GM19035 (cell line): ENCODE data around the gene CXCL9.
"Not testable (repeated sequence)": the region's sequence is repeated elsewhere in the genome, so short reads cannot be mapped to it uniquely, and the experiment has no call there.

Experiments
- ATAC-seq: cut with Tn5 transposase; IDR thresholded peaks from one replicate; pipeline ENCODE4 v1.9.1; 2021; ENCODE audit not compliant: unreplicated experiment

CXCL9 gene

DNA sequence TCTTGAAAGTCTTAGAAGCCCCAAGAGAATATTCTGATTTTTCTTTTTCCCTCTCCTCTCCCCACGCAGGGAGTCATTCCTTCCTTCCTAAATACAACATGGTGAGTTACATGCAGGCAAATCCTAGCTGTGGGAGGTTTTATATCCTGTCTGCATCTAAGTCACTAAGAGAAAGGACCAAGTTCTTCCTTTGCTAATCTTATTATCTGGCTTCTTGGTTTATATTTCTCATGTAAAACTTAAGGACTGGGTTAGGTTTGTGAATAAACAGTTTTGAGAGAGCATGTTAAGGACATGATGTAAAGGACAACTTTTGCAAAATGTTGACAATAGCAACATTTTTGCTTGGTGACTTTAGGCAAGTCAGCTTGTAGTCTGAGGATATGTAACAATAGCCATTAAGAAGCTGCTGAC, 5.1 kb upstream of the CXCL9 start:
- peak; percentile 12 for ATAC-seq

DNA sequence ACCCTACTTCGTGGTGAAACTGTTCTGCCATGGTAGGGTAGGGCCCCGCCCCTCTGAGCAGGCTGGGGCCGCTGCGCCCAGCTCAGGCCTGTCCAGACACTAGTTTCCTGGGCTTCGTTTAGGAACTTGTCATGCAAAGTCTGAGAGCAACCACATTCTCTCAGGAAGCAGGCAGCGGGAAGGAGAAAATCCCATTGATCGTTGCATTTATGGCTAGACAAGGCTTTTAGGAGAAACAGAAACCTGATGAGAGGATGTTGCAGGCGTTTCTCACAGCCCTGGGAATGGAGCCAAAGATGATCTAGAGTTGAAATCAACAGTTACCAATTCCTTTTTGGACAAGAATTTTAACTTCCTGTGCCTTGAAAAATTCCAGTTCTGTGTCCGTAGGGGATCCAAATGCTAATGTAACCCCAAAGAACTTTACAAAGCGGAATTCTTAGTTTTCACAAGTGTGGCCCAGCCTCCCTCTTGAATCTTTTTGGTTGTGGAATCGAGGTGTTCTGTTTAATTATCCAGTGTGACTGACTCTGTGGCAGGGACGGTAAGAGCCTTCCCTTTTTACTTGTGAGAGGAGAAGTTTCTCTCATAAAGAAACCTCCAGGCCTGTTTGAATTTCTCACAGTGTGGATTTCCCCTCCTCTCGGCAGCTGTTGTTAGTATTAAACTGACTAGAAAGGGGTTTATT, 4.5 kb upstream of the CXCL9 start:
- ATAC-seq: peak; percentile 64

DNA sequence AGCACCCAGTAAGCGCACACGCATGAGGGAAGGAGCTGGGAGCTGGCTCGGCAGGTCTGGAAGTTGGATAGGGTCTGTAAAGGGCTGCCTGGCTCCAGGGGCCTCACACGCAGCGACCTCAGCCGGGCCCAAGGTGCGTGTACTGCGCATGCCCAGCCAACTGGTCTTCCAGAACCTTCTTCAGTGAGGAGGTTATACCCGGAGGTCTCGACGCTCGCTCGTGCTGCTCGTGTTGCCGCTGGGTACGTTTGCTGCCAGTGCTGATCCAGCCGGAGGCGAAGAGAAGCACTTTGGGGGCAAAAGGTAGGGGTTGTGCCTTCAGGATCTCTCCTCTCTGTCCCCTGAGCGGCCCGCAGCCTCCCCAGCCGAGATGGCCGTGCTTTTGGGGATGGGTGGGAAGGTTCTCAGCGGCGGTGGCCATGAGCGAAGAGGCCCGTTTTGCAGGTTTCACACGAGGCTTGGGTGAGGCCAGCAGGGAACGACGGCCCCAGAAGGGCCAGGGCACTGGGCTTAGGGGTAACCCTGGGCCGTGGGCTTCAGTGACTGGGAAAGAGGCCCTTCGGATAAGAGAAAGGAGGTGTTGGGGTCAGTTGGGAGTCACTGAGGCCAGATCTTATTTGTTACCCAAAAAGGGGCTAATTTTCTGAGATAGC, 3.8 kb upstream of the CXCL9 start:
- no peak for ATAC-seq

DNA sequence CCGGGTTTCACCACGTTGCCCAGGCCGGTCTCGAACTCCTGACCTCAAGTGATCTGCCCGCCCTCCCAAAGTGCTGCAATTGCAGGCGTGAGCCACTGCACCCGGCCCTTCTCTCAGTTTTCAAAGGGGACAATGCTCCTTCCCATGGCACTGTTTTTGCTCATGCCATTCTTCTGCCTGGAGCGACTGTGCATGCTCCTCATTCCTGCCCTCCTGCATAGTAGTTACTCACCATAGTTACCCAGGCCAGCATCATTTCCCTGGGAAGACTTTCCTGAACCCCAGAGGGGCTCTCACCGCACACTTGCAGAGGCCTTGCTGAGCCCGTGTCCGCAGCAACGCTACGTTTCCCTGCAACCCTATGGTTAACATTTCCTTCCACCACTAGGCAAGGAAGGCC, 3.3 kb upstream of the CXCL9 start:
- no peak for ATAC-seq

DNA sequence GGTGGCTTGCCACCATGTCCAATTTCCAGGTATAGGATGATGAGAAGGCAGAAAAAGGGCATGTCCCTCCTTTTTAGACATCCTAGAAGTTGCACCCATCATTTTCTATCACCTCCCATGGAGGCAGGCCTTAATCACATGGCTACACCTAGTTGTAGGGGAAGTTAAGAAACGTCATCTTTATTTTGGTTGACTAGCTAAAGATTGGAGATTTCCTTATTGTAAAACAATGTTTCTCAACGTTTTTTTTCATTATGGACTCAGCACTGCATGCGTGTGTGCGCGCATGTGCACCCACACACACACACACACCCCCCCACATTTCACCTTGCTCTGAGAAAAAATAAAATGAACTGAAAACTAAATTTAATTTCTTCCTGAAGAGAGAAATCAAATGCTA, 2.0 kb upstream of the CXCL9 start:
- ATAC-seq: no peak

DNA sequence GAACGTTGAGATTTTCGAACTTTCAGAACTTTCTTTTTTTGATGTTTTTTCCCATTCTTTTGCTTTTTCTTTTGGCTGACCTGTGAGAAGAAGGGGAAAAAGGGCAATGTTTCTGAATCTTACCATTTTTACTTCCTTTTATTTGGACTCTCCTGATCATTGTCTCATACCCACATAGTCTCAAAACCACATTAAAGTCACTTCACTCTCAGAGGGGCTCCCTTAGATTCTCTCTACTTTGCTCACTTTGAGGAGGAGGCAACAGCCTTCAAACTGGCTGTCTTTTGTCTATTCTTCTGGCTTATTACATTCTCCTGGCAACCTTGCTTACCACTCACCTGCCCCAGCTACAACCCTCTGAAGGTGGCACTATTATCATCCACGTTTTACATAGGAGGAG, 3.7 kb downstream of the CXCL9 start:
- ATAC-seq: no peak

DNA sequence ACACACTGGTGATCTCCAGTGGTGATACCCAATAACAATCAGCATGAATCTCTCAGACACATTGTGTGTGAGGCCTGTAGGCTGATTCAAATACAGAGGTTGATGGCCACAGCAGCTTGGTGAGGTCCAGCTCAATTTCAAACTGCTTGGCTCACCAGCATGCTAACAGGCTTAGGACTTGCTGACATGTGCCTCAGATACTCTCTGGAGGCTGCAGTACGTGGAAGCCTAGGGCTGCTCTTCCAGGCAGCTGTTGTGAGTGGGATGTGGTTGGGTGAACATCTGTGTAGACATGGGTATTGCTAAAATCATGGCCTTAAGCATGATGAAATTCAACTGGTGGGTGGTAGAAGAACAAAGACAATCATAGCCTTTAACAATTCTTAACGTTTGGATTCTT, 4.3 kb downstream of the CXCL9 start:
- no peak for ATAC-seq

DNA sequence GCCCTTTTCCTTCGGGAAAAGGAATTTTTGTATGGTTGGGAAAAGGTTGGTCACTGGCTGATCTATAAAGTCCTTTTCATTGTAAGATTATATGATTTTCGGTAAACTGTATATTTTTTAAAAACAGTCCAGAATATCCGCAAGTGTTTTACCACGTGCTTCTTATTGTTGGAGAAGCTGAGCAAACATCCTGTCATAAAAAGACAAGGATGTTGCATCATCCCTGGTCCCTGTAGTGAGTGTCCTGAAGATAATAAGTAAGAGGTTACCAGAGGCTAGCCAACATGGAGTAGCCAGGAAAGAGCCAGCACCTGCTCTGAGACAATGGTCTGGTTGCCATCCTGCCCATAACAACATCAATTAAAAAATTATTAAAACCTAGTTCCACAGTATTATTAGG, 5.1 kb downstream of the CXCL9 start:
- ATAC-seq: no peak

DNA sequence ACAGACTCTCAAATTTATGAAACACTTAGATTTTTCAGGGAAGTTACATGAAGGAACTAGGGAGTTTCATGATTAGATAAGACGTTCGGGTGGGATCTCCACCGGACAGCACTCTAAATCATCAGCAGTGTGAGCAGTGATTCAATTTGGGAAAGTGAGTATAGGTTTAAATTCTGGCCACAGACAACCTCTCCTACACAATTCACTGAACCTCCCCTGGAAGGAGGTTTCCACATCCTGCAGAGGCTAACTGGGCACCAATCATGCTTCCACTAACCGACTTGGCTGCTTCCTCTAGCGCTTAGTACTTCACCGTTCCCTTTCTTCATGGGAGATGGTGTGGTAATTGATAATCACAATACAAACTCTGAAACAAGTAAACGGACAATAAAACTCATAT, 5.6 kb downstream of the CXCL9 start:
- no peak for ATAC-seq

DNA sequence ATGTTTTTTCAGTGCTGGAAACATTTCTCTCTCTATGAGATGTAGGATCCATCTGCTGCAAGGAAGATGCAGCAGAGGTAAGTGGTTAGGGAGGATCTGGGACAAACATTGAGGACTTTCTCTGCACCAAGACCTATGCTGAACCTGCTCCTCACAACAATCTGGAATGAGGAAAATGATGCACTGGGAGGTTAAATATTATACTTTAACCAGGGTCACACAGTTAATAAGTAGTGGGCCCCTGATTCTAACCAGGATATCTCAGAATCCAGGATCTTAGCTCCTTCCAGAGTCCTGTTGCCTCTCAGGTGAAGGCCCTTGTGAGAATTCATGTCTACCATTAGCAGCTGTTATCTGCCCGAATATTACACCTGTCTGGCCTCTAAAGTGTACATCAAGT, 7.0 kb downstream of the CXCL9 start:
- ATAC-seq: no peak

DNA sequence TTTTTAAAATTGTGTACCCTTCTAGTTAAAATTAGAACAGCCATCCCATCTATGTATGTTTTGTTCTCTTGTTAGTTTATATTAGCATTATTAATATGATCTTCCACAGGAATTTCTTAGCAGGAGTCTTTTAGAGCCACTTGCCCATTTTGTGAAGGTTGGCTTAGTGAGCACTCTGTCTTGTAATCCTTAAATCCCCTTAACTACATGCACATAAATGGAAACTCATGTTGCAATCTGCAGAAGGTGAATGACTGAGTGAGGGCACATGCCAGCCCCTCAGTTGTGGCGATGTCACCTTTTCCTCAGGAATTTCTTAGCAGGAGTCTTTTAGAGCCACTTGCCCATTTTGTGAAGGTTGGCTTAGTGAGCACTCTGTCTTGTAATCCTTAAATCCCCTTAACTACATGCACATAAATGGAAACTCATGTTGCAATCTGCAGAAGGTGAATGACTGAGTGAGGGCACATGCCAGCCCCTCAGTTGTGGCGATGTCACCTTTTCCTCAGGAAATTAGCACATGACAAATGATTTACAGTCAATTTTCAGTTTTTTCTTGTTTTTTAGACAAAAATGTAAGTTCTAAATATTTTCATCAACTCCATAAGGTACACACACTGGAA, 8.7 kb downstream of the CXCL9 start:
- ATAC-seq: not testable (repeated sequence)

DNA sequence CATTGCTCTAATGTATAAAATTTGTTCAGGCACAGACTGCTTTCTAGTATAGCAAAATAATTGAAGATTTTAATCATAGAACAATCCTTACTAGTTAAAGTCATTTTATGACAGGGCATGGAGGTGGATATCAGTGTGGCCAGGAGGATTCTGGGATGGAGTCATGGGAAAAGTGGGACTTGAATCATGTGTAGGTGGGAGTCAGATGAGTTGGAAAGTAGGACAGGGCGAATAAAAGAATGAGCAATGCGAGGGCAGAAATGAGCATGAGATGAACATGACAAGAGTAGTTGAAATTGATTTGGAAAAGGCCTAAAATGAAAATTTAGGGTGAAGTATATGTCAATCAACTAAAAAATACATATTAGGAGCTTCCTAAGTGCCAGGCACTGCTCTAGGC, 9.4 kb downstream of the CXCL9 start:
- ATAC-seq: no peak

DNA sequence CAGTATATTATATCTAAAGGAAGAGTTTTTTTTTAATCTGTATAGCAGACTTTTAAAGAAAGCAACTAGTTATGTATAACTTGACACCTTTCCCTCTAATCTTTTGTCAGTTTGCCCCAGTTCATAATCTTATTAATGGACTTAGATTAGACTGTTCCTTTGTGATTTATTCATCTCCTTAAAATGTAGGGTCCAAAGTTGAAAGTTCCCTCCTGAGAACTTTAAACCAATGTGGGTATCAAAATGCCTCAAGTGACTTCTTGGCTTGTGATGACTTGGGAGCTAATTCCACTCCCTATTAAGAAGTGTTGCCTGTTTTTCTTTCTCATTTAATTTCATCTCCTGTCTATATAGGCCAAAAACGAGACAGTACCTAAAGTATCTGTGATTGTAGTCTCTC, 10.2 kb downstream of the CXCL9 start:
- ATAC-seq: no peak

DNA sequence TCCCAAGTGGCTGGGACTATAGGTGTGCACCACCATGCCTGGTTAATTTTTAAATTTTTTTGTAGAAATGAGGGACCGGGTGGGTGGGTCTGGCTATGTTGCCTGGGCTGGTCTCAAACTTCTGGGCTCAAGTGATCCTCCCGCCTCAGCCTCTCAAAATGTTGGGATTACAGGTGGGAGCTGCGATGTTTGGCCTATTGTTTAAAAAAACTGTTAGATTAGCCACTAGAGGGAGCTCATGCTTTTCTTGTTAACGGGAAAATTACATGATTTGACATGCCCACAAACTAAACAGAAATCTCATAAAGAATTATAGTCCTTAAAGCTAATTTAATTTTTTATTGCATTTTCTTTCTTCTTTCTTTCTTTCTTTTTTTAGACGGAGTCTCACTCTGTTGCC, 11.6 kb downstream of the CXCL9 start:
- no peak for ATAC-seq

DNA sequence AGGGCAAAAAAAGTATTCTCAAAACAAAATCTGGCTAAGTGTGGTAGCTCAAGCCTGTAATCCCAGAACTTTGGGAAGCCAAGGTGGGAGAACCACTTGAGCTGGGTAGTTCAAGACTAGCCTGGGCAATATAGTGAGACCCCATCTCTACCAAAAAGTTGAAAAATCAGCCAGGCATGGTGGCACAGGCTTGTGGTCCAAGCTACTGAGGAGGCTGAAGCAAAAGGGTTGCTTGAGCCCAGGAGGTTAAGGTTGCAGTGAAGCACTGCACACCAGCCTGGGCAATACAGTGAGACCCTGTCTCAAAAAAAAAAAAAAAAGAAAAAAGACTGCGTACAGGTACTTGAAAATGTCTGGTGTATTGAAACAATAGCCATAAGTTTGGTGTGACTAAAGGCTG, 14.8 kb downstream of the CXCL9 start:
- no peak for ATAC-seq

DNA sequence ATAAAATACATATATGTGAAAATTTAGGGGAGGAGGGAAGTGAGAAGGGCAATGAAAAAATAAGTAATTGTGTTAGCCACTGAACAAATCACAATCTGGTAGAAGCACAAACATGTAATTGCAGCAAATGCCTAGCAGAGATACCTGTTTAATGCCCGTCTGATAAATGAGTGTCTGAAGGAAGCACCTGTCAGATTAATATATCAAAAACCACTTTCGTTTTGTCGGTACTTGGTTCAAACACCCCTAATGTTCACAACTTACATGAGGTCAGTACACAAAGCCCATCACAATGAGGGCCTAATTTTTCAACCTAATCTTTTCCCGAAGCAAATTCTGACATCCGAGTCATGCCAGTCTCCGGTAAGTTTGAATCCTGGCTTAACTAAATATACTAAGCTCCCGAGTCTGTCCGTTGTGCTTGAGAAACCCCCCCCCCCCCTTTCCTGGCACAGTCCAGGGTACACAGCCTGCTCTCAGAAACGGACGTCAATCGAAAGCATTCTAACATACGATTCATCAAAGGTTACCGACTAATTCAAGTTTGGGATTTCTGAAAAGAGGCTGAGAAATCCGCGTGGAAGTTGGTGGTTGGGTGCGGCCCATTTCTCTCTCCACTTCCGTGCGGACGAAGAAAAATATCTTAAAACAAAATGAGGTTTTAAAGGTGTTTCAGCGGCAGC, 17.3 kb downstream of the CXCL9 start:
- no peak for ATAC-seq

DNA sequence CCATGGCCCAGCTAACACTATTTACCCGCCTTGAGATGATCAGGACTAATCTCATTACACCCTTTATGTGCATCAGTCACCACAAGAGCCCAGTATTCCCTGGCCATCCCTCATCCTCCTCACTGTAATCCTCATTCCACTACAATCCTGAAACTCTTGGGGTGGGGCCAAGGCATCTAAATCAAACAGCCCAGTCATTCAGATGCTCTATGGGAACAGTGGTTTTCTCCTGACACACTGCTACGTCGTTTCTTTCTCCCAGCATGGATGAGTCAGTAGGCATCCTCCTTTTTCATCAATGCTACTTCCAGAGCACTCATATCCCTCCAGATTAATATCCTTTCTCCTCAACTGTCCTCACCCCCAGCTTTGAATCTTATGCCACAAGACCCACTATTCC, 22.2 kb downstream of the CXCL9 start:
- ATAC-seq: no peak

DNA sequence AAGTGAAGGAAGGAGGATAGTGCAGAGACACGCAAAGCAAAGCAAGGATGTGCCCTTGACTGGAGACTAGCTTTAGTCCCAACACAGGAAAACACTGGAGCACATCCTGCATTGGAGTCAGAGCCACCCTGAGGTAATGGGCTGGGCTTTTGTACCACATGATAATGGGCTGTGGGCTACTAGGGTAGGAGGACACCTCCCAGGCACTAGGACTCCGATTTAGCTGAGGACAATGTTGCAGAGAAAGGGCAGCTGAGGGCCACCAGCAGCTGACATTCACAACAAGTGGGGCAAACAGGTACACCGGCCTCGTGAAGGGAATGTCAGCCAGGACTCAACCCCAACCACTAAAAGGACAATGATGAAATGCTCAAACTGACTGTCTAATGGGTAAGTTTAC, 26.7 kb downstream of the CXCL9 start:
- no peak for ATAC-seq

DNA sequence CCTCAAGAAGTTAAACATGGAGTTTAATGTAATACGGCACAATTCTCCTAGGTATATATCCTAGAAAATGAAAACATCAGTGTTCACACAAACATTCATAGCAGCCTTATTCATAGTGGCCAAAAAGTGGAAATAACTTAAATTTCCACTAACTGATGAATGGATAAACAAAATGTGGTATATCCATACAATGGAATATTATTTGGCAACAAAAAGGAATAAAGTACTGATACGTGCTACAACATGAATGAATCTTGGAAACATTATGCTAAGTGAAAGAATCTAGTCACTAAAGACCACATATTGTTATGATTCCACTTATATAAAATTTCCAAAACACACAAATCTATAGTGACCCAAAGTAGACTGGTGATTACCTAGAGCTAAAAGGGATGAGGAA, 31.1 kb downstream of the CXCL9 start:
- no peak for ATAC-seq

DNA sequence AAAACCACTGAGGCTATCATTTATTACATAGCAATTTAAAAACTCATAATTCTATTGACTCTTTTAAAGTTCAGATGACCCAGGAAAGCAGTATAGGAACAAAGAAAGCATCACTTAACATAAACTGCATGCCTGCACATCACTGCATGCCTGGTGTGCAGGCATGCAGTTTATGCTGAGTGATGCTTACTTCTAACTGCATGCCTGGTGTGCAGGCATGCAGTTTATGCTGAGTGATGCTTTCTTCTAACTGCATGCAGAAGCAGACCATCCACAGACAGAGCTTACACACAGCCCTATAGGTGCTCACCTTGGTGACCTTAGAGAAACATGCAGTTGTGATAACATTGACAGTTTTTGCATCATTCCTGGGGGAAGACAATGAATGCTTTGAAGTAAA, 33.5 kb downstream of the CXCL9 start:
- ATAC-seq: no peak

DNA sequence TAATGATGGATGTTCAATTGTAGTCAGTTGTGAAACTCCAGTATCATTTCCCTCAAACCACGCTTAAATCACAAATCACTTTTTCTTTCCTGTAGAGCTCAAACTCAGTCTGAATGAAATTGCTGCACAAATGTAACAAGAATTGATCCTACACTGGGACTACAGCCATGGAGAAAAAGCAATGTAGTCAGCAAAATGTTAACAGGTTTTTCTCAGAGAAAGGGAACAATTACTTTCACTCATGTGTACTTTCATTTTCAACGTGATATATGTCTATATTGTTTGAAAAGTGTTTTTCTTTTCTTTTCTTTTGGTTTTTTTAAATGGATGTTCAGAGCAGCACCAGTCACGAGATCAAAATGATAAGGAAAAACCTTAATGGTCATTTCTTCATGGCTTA, 39.2 kb downstream of the CXCL9 start:
- ATAC-seq: no peak

DNA sequence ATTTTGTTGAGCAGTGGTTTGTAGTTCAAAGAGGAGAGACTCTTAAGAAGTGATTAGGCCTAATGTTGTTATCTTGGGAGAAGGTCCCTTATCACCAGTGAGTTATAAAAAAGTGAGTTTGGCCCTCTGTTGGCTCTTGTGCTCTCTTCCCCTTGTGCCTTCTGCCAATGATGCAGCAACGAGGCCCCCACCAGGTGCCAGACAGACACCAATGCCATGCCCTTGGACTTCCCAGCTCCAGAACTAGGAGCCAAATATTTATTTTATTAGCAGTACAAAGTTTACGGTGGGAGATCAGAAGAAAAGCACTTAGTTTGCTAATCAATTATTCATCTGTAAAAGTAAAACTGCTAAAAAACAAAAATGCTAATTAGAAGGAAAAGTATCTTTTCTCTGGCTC, 43.8 kb downstream of the CXCL9 start:
- ATAC-seq: no peak
